HG02588 (cell line): ENCODE measurements around the gene CASK.
"Not testable (repeated sequence)": the region's sequence is repeated elsewhere in the genome, so short reads cannot be mapped to it uniquely, and the experiment has no call there.

Experiments
- ATAC-seq: cut with Tn5 transposase; IDR thresholded peaks from one replicate; pipeline ENCODE4 v1.9.1; 2021; ENCODE audit warnings: mild to moderate bottlenecking, moderate library complexity; ENCODE audit not compliant: unreplicated experiment

The CASK gene

GRCh38 chrX:41522671-41523070 is 400.7 kb downstream of the CASK start:
- no peak for ATAC-seq

DNA sequence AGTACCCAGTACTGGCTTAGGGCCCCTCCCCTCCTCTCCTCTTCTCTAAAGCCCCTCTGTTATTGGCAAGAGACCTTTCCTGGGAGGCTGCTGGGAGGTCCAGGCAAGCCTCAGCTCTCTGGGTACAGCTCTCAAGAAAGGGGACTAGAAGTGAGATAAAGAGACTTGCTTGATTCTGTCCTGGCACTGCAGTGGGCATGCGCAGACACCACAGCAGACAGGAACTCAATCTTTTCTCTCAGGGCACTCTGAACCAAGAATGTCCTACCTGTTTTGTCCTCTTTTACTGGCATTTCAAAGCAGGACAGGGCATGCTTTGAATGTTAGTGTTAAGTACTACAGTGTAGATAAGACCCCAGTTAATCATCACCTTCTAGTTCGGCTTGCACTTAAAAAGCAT is 401.3 kb downstream of the CASK start:
- no peak for ATAC-seq

DNA sequence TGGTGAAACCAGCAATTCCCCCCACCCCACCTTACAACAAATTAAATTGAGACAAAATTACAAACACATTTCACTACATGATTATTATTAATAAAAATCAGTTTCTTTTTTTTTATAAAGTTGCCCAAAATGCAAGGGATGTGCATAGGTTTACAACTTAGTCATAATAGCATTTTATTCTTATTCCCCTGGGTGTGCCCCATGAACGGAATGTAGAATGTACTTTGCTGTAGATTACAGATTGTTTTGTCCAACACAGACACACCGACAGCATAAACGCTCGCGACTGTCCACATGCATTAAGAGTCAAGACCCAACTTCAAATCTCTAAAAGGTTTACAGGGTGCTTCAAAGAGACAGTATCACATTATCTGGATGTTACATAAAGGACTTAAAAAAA is 403.9 kb downstream of the CASK start:
- no peak for ATAC-seq

DNA sequence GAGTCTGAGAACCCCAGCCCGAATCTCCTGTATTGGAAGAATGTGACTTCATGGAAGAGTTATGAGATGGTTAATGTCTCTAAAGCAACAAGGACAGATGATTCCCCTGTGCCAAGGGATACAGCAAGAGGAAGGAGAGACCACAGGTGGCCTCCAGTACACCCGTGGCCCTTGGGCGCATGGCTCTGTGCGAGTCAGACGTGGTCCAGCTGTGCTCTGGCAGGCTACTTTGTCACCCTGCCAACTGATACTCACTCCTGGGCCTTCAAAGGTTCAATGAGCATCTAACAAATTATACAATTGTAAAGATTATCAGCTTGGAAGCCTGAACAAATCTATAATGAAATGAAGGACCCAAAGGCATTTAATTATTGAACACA is 404.5 kb downstream of the CASK start:
- no peak for ATAC-seq

DNA sequence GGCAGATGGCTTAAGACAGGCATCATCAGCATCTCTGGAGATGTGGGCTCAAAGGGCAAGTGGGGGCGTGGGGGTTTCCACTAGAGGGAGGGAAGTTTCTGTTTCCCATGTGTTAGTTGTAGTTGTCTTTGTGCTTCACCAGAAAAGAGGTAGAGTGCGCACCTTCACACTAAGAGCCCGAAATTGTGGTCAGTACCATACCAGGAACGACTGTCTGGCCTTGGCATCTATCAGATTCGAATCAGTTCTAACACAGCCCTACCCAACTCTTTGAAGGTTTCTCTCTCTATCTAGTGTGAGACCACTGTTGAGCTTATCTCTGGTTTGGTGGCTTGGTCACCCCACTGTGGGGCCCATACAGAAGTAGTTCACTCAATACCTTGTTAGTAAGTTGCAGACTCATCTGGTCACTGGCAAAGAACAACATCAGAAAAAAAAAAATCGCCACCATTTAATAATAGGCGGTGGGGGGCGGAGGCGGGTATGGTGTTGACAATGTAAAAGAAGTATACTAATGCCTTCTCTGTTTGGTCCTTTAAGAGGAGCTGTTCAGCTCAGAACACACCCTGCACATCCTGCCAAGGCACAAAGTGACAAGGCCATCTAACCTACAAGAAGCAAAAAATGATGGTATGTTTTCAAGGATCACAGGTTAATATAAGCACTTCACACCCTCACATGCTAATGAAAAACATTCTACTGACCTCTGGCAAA is 405.1 kb downstream of the CASK start:
- no peak for ATAC-seq

DNA sequence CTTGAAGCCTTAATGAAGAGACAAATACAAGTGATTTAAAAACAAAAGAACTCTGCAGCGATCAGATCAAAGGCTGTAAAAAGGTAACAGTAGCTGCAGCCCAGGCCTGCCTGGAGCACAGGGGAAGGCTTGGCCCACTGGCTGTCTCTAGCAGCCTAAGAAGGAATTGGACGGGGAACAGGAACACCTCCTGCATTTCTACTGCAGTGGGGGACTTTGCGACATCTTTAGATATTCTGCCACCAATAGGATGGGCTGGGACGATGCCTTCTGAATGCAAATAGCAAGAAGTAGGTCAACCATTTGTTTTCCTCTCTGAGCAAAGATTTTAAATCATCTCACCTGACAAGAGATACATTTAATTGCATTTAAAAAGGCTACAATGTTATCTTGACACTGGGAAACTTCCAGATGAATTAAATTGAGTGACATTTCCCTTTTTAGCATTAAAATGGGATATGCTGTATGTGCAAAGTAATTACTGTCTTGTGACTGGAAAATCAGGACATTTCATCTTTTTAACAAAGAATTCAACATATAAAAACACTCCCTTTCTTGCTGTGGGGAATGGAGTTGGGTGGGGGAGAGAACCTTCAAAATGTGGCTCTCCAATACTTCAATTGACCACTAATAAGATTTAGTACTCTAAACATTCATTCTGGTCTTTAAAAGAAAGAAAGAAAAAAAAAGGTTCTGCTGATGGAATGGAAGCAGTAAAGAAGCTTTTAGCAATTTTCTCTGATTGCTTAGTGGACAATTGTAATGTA is 406.2 kb downstream of the CASK start:
- no peak for ATAC-seq

- no peak for ATAC-seq
Measured at GRCh38 chrX:41516456-41516855, 406.9 kb downstream of the CASK start.

DNA sequence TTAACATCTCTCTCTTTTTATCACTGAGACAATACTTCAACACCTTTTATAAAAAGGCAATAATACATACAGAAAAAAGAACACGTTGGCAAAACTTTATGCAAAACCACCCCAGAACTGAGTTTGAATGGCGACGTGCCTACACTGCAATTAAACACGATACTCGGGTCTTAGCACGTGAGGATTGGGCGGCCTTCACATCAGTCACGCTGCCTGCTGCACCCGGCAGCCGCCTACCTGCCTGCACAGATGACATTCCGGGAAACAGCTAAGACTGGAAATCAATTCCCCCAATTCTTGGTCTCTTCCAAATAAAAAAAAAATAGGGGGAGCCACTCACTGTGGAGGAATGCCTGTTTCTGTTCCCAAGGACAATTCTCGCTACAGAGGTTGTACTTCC is 408.0 kb downstream of the CASK start:
- no peak for ATAC-seq

GRCh38 chrX:41514179-41514578 is 409.2 kb downstream of the CASK start:
- ATAC-seq = no peak

DNA sequence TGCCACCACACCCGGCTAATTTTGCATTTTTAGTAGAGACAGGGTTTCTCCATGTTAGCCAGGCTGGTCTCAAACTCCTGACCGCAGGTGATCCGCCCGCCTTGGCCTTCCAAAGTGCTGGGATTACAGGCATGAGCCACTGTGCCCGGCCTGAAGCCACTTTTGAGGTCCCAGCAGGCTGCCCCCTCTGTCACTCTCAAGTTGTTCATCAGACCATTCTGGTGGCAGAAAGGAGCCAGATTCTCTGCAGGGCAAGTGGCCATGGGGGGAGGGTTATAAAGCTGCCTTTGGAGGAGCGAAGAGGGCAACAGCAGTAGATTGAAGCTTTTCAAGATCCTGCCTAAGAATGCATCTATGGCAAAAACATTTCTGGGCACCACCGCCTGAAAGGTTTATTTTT is 410.5 kb downstream of the CASK start:
- ATAC-seq = not testable (repeated sequence)

GRCh38 chrX:41512394-41512793 is 411.0 kb downstream of the CASK start:
- ATAC-seq = peak; percentile 95

GRCh38 chrX:41507919-41508318 is 415.4 kb downstream of the CASK start:
- ATAC-seq = no peak

- no peak for ATAC-seq
Measured at GRCh38 chrX:41502004-41502403, 421.4 kb downstream of the CASK start.

GRCh38 chrX:41499984-41500383 is 423.4 kb downstream of the CASK start:
- no peak for ATAC-seq

DNA sequence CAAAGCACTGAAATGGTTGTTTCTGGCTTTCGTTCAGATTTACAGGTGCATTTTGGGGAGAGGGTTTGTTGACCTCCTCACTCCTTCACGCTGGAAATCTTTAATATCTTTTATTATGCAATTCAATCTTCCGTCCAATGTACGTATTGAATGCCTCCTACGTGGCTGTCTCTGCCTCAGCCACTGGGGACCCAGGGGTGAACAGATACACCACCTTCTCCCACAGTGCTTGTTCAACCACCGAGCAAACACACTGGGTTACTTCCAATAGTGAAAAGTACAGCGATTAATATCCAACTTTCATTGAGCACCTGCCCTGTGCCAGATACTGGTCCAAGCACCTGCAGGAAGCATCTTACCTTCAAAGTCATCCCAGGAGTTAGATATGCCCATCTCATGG is 424.2 kb downstream of the CASK start:
- no peak for ATAC-seq

DNA sequence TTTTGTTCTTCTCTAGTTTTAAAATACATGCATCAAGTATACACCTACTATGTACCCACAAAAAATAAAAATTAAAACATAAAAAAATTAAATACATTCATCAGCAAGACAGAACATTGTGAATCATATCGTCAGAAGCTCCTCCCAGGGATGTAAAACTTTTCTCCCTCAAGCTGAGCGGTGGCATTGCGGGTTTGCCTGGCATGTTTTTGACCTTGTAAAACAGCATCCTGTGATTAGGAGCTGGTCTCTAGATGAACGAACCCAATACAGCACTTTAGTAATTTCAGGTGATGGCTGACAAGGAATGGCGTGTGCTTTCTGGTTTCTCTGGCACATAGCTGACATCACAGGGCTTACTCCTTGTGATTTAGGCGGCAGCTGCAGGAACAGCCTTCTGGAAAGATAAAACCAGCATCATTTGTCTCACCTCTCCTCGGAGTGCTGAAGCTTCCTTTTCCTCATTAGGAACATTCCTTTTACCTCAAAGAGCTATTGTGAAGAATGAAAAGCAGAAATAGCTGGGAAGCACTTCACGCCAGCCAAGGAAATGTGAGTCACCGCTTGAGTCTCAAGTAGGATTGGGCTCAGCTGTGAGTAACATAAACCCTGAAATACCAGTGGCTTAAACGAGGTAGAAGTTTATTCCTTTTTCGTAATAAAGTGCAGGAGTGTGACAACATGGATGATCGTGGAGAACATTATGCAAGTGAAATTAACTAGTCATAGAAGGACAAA is 431.9 kb downstream of the CASK start:
- no peak for ATAC-seq

DNA sequence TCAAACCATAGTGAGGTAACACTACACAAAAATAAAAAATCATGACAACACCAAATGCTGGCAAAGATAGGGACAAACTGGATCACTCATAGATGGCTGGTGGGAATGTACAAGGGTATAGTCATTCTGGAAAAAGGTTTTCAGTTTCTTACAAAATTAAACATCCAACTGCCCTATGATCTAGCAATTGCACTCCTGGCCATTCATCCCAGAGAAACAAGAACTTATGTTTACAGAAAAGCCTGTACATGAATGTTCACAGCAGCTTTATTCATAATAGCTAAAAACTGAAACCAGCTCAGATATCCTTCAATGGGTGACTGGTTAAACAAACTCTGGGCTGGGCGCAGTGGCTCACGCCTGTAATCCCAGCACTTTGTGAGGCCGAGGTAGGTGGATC is 432.9 kb downstream of the CASK start:
- ATAC-seq = no peak

GRCh38 chrX:41482154-41482850 is 441.1 kb downstream of the CASK start:
- no peak for ATAC-seq

DNA sequence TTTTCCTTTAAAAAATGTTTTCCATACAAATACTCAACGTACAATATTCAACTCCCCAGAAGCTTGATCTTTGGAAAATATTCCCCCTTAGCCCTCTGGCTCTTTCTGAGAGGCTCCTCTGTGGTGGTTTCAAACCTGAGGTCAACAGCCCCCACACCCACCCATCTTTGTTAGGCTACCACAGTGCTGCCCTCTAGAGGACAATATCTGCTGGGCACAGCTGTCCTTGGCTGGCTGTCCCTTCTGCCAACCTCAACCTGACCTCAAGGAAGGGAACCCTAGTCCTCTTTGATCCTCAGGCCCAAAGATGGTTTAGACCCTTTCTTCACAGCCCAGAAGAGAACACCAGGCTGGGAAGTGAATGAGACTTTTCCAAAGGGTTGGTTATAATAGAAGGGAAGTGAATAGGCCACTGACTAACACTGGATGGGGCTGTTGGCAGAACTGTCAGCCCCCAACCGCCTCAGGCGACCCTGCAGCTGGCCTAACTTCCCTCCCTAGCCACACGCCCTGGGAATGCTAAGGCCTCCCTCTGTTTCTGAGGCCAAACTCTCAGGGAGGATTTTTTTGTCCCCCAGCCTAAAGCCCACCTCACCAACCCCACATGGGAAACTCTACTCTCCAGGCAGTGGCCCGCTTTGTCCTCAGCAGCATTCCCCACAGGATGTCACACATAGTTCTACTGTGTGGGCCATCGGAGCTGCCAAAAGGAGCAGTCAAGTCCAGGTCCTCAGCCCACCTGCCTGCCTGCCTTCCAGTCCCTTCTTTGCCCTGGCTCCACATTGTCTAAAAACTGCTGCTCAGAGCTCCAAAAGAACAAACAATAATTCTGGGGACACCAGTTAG is 441.9 kb downstream of the CASK start:
- no peak for ATAC-seq

- no peak for ATAC-seq
Measured at GRCh38 chrX:41480508-41481260, 442.7 kb downstream of the CASK start.
